Left lobe of liver (tissue), 2 donors: ENCODE data around the gene ZFYVE28. TPM values are rescaled to one million over a fixed set of nuclear protein-coding genes. Genes with fewer than 3 reads are reported as not detected.
A peak's percentile ranks its signal among the peaks of the same experiment; 100 is the strongest.

Experiments used
- ATAC-seq: fragments of 200-7000 bp; cut with Tn5 transposase; one replicate; pipeline ENCODE4 v1.9.1; 2020; ENCODE audit warnings: mild to moderate bottlenecking, moderate library complexity
- DNase-seq: peaks from one replicate; pipeline ENCODE4 v3.0.0-alpha.2; 2020; ENCODE audit warnings: low spot score
- total RNA-seq: library from RNA; stranded (reverse); gene quantifications from one replicate; pipeline ENCODE4 v1.2.1, GENCODE V29; 2021
- donor health status: DM: no; HTN: no; CAD: no; lungs with moderate emphysema.
- donor health status: DM: no; HTN: yes; CAD: no.

The ZFYVE28 gene
- total RNA-seq, 1 donor from 2014 or later: 12.7 TPM

DNA sequence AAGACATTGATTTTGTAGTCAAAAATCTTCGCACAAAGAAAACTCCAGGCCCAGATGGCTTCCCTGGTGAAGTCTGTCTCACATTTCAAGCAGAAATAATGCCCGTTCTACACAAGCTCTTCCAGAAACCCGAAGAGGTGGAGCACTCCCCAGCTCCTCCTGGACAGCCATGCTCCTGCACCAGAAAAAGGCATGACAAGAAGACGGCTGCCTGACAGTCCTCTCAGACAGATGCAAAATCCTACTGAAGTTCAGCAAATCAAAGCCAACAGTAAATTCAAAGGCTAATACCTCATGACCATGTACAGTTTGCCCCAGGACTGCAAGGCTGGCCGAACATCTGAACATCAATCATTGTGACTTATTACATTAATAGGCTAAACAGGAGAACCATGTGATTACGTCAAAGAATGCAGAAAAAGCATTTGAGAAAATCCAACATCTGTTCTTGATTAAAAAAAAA is 125.8 kb downstream of the ZFYVE28 start:
- ATAC-seq: no peak
- DNase-seq: peak; percentile 28

DNA sequence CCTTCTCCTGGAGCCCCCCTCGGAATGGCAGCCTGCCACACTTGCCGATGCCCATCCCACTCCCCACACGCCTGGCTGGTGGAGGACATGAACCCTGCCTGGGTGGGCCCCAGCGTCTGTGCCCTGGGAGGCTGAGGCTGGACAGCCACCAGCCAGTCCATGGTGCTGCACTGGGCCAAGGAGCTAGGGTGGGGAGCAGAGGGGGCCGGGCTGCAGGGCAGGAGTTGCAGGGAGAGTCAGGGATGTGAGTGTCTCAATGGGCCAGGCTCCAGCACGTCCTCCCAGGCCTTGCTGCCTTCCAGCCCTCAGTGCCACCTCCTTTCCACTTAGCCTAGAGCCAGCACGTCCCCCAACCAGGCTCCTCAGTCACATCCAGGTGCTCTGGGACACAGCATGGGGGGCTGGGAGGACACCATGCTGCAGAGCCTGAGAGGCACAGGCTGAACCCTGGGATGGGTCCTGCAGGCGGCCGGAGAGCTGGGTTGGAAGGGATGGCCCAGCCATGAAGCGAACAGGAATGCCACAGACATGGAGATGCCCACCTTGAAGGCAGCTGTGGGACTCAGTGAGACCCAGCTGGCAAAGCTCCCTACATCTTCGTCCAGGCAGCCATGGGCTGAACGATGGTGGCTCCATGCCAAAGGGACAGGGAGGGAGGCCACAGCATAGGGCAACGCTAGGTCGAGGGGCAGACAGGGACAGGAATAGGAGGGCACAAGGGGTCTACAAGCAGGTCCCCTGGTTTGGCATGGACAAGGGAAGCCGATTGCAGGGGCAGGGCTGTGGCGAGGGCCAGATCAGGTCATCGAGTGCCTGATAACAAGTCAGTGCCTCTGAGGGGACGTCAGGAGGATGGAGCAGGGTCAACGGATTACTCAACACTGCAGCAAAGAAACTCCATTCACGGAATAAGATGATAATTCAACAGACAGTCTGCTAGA is 126.5 kb downstream of the ZFYVE28 start:
- DNase-seq: peak; percentile 43
- no peak for ATAC-seq

DNA sequence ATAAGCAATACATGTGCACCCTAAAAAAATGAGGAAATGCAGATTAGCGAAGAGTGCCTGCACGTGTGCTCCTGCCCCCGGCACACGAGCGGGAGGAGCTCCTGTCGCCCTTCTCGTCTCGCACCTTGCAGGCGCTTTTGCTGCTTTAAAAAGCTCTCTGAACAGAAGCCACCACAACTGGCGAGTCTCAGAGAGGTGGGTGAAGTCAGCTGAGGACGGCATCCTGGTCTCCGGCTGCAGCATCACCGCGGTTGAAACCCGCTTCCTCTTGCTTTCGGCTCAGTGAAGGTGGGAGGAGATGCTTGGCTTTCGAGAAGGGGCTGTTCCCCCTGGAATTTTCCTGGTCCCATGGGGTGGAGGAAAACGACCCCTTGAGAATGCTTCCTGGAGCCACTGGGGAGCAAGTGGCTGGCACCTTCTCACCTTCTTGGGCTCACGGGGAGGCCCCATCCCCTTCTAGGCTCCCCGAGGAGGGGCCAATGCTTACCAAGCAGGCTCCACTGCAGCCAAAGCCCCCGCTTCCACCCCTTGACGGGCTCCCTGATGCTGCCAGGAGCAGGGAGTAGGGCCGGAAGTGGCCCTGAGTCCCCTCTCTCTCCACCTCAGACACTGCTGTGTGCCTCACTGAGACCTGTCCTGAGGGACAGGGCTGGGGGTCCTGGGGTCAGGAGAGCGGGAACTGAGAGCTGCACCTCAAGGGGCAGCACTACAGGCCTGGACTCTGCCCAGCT is 127.3 kb downstream of the ZFYVE28 start:
- no peak for ATAC-seq
- peak; percentile 42 for DNase-seq

DNA sequence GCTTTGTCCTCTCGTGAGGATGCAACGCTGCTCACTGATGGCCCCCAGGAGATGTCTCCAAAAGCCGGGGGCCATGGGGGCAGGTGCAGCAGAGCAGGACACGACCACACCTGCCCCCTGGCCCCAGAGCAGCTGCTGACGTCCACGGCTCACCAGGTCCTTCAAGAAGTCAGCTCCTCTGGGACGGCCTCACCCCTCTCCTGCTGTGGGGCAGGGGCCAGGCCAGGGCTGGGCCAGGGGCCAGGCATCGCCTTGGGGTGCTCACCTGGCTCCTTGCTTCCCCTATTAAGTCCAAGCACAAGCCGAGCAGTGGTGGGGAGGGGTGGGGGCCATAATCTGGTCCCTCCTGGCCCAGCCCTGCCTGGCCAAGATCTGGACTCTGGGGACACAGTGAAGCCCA is 128.0 kb downstream of the ZFYVE28 start:
- ATAC-seq (no peak), DNase-seq (peak; percentile 38)

DNA sequence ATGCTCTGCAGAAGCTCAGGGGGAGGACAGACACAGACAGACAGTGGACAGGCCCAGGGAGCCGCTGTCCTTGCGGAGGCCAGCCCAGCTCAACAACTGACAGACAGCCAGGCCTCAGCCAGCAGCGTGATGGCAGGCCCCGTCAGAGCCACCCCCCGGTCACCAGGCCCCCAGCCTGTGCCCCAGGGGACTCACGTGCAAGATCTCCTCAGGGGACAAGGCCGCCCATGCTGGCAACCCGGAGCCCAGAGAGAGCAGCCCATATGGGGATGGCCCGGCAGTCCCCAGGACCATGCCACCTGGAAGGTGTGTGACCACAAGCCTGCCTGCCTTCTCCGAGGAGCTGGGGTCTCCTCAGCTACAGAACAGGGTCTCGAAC is 128.5 kb downstream of the ZFYVE28 start:
- peak; percentile 34 for DNase-seq
- no peak for ATAC-seq

GRCh38 chr4:2289311-2289954 is 129.0 kb downstream of the ZFYVE28 start:
- ATAC-seq (no peak), DNase-seq (peak; percentile 38)

GRCh38 chr4:2288051-2288541 is 130.3 kb downstream of the ZFYVE28 start:
- DNase-seq: no peak
- ATAC-seq: no peak

- ATAC-seq: no peak
- DNase-seq: no peak
These were observed 130.9 kb downstream of the ZFYVE28 start for GRCh38 chr4:2287594-2287915.

DNA sequence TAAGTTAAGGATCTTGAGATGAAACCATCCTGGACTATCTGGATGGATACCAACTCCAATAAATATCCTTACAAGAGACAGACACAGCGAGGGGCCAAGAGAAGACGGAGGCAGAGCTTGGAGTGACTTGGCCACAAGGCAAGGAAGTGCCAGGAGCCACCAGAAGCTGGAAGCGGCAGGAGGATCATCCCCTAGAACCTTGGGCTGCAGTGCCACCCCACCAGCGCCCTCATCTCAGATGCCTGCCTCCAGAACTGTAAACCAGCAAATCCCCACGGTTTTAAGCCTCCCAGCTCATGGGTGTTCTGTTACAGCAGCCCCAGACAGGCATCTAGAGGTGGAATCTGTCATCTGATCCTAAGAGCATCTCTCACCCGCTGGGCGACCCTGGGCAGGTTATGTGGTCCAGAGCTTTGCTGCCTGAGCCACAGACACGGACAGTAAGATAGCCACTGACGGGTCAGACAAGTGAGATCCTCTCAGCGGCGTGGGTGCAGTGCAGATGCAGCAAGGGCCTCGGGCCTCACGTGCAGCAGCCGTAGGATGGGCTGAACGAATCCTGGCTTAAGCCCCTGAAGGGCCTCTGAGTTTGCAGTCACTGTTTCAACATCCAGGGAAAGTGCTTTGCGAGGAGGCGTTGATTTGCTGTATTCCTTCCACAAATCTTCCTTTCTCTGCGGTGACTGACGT is 131.4 kb downstream of the ZFYVE28 start:
- no peak for ATAC-seq
- DNase-seq: no peak

GRCh38 chr4:2285613-2286381 is 132.6 kb downstream of the ZFYVE28 start:
- DNase-seq: no peak
- ATAC-seq: no peak

- DNase-seq: no peak
These were observed 133.4 kb downstream of the ZFYVE28 start for GRCh38 chr4:2284934-2285612.

DNA sequence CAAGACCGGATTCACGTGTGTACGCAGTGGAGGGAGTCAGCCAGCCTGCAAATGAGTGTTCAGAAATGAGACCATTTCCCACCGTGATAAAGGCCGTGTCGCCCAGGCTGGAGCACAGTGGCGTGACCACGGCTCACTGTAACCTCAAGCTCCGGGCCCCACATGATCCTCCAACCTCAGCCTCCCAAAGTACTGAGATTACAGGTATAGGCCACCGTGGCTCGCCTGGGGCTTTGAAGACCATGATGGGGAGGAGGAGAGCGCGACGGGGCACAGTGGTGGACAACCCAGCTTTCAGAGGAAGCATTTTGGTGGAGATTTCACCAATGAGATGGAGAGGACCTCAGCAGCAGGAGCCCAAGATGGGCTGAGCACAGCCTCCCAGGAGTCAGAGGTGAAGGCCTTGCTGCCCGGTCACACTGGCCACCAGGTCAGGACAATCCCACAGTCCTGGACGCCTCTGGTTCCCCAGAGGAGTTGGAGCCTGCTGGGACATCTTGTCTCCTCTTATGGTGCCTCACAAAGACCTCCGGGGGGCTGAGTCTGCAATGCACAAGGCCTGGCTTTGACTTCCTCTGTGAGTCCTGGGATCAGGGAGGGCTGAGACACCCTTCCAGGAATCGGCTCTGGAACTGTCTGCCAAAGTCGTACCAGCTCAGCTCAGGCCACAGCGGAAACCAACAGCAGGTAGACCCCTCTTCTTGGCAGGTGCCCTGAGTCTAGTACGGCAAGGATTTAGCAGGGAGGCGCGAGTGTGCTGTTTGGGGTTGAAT is 134.1 kb downstream of the ZFYVE28 start:
- DNase-seq (no peak), ATAC-seq (no peak)

More at GRCh38 chr4:2284934-2285612, 133.4 kb downstream of the ZFYVE28 start:
- no peak for ATAC-seq

DNA sequence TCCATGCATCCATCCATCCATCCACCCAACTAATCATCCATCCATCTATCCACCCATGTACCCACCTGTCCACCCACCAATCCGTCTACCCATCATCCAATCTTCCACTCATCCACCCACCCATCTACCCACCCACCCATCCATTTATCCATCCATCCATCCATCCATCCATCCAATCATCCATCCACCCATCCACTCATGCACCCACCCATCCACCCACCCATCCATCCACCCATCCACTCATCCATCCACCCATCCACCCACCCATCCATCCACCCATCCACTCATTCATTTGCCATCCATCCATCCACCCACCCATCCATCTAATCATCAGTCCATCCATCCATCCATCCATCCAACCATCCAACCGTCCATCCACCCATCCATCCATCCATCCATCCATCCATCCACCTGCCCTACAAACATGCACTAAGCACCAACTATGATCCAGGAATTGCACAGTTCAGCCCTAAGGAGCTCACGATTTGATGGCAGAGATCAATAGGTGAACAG is 135.2 kb downstream of the ZFYVE28 start:
- DNase-seq (no peak), ATAC-seq (no peak)

DNA sequence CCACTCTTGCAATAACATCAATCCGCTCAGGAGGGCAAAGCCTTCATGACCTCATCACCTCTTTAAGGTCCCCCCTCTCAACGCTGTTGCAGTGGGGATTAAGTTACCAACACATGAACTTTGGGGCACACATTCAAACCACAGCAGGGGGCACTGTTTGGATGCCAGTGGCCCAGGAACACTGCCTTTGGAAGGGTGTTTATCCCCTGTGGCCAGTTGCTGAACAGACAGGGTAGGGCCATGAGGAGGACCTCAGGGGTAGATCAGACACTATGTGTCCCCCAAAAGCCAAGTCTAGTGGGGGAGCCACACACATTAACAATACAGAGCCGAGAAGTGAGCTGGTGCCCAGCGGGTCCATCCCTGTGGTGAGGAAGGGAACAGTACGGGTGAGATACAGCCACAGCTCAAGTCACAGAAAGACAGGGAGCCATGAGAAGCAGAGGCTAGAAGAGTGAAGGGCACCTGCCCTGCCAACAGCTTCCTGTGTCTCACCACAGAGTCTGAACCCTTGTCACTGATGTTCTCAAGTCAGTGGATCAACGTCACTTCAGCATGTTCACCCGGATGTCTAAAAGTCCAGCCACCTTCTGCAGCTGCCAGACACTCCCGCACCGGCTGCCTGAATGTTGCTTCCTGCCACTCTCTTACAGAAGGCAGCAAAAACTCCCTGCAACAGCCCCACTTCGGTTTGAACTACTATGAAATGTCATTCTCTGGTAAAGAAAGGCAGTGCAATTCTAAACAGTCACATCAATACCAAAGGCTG is 136.7 kb downstream of the ZFYVE28 start:
- no peak for ATAC-seq
- no peak for DNase-seq

DNA sequence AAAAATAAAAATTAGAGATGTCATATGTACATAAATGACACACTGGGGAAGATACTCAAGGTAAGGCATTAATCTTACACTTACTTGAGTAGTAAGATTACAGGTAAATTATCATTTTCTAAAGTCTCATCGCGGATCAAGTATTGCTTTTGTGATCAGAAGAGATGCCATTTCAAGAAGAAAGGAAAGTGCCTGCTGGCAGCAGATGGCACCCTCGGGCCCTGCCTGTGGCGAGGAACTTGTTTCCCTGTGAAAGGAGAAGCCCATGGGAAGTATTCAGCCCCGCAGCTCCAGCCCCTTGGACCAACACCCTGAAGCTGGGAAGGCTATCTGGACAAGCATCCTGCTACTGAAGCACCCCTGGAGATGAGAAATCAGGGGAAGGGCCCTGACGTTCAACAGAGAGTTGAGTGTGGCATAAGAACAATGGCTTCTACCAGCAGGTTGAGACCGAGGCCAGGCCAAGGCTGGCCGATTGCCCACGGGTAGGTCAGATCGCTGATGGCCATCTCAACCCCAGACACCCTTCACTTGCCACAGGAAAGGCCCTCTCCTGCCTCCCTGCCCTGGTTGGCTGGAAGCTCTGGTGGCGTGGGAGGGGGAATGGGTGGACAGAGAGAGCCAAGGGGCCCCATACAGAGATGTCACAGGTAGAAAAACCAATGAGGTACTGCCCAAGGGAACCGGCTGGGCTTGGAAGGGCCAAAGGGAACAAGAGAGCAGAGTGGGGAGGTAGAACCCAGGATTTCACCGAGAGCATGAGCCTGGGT is 137.7 kb downstream of the ZFYVE28 start:
- DNase-seq (no peak), ATAC-seq (peak; percentile 37)

DNA sequence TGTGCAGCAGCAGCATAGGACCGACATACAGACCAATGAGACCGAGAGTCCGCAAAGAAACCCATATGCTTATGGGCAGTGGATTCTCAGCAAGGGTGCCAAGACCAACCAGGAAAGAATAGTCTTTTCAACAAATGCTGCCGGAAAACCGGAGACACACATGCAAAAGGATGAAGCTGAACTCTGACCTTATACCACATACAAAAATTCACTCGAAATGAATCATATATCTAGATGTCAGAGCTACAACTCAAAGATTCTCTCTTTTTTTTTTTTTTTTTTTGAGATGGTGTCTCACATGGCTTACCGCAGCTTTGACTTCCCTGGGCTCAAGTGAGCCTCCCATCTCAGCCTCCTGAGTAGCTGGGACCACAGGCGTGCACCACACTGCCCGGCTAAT is 140.5 kb downstream of the ZFYVE28 start:
- DNase-seq (no peak), ATAC-seq (no peak)
